ENCODE results near the gene RTEL1.

RTEL1 gene

DNA sequence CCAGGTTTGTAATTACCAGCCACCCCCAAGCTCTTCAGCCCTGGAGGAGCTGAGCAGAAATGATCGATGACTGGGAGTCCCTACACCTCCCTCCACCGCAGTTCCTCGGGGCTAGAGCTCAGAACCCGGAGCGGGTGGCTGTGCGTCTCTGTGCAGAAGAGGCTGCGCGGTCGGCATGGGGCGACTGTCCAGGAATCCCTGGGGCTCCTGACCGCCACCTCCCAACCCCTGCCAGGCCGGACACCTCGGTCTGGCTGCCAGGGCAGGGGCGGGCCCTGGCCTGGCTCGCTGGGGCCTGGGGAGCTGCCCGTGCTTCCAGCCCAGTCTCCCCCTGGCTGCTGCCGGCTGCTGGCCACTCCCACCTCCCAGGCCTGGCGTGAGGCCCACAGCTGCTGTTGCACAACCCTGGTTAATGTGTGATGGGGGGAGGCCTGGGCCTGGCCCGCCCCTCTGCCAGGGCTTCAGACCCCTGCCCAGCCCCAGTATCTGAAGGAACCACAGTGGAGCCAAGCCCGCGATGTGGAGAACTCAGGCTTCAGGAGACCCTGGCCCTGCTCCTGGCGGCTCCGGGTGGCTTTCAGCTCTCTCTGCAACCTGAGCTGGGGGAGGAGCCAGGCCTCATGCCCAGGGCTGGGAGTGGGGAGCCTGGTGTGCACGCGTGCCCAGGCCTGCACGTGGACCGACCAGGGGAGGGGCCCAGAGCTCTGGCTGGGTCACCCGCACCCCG, 82.7 kb downstream of the RTEL1 start:
- DNase-seq (ENCODE audit: low spot score), result peak; percentile 88

DNA sequence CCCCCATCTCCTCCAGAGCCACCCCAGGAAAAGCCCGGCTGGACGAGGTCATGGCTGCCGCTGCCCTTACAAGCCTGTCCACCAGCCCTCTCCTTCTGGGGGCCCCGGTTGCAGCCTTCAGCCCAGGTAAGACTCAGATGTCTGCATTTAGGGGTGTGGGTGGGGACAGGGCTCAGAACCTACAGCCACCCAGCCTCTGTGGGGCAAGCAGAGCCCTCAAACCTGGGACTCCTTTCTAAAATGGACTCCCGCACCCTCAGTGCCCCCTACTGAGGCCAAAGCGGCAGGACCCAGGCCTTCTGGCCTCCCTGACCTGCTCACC, 83.2 kb downstream of the RTEL1 start:
- DNase-seq (ENCODE audit: low spot score), result no peak

DNA sequence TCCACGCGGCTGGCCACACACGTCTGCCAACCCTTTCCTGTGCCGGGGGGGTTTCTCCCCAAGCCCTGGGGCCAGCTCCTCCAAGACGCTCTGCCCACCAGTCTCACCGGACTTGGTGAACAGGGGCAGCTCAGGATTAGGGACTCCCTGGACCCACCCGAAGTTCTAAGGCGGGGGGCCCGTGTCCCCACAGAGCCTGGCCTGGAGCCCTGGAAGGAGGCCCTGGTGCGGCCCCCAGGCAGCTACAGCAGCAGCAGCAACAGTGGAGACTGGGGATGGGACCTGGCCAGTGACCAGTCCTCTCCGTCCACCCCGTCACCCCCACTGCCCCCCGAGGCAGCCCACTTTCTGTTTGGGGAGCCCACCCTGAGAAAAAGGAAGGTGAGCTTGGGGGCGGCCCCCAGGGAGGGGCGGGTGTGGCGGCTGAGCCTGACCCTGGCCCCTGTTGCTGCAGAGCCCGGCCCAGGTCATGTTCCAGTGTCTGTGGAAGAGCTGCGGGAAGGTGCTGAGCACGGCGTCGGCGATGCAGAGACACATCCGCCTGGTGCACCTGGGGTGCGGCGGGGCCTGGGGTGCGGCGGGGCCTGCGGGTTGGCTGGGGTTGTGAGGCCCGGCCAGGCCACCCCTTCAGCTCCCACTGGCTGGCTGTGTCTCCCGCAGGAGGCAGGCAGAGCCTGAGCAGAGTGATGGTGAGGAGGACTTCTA, 83.7 kb downstream of the RTEL1 start:
- DNase-seq (ENCODE audit: low spot score), result no peak

DNA sequence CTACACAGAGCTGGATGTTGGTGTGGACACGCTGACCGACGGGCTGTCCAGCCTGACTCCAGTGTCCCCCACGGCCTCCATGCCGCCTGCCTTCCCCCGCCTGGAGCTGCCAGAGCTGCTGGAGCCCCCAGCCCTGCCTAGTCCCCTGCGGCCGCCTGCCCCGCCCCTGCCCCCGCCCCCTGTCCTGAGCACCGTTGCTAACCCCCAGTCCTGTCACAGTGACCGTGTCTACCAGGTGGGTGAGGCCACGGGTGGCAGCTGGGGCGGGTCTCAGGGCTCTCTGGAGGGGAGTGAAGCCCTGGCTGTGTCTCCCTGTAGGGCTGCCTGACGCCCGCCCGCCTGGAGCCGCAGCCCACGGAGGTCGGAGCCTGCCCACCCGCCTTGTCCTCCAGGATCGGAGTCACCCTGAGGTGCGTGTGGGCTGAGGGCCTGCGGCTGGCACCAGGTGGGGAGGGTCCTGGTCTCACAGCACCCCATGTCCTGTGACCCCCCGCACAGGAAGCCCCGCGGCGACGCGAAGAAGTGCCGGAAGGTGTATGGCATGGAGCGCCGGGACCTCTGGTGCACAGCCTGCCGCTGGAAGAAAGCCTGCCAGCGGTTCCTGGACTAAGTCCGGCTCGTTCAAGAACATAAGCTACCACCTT, 84.4 kb downstream of the RTEL1 start:
- no peak for DNase-seq (ENCODE audit: low spot score)

DNA sequence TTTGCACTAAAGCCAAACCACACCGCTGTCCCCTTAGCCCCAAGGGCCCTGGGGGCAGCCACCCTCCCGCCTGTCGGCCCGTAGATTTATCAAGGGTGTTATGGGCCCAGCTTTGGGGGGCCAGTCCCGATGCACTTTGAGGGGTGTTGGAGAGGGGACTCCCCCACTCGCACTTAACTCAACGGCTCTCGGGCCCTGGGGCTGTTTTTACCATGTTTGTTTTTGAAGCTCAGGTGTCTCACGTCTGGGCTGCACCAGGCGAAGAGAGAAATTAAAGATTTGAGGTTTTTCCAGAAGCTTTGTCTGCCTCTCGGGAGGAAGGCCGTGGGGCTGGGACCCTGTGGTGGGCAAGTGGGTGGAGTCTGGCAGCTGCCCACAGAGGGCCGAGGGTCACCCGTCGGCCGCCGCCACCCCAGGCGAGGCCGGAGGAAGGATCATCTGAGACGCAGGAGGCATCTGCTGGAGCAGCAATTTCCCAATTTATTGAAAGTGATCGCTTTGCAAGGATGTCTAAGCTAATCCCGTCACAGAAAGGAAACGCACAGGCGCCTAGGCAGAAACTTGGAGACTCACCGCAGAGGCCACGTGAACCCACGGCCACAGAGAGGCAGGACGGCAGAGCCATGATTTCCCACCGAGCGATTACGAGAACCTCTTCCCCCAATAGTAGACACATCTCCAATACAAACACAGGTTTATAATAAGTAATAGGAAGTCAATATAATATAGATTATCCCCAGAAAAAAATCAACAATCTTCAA, 85.3 kb downstream of the RTEL1 start:
- no peak for DNase-seq (ENCODE audit: low spot score)

DNA sequence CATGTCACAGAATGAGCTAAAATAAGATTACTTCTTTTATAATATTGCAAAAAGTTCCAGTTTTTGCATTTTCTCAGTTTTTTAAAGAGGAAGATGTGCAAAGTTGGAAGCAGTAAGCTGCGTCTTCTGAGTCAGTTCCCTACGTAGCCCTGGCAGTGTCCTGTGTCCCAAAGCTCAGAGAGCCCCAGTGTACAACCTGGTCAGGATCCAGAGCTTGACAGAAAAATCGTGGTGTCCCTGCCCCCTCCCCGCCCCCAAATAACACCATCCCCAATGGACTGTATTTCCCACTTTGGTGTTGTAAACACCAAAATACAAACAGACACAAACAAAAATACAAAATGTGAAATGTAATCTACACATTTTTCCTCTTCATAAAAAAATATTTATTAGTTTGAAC, 86.0 kb downstream of the RTEL1 start:
- no peak for DNase-seq (ENCODE audit: low spot score)

DNA sequence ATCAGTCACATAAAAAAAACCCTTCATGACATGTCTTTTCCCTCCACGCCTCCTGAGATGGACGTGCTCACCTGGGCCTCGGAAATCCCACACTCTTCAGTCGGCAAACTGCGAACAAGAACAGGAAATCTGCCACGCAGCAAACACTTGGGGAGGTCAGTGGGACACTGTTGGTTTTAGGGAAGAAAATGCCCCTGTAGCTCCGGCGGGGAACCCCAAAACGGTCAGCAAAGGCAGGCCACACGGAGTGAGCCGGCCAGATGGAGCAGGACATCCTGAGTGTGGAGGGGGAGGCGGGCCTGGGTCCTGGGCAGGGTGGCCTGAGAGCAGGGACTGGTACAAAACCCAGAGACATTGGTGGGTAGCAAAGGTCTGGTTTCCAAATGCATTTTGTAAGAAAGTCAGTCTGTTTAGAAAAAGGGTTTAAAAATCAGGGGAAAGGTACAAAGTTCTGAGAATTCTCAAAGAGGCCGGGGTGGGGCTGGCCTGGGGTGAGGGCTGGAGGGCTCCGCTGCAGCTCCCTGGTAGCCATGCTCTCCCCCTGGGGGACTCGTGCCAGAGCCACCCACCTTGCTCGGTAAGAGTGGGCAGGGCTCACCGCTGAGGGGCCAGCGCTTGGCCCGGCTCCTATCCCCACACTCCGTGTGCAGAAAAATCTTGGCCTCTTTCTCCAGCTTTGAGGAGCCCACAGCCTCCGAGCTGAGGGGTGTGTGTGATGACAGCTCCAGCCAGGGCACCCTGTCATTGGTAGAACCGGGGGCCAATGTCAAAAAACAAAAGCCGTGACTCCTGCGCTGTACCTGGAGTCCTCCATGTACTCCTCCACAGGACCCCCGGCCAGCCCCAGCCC, 86.7 kb downstream of the RTEL1 start:
- DNase-seq (ENCODE audit: low spot score), result no peak

DNA sequence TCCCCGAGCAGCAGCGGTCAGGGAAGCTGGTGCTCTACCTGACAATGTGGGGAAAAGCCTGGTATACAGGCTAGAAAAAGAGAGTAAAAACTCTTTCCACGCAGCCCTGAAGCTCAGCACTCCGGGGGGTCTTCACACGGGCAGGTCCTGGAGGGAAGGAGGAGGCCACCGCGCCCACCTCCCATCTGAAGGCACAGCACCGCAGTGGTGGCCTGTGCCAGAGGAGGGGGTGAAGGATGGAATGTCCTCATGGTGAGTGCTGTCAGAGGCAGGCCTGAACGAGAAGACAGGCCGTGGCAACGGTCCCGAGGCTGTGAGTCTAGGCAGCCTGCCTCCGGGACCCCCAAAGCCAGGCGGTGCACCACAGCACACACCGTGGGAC, 87.3 kb downstream of the RTEL1 start:
- no peak for DNase-seq (ENCODE audit: low spot score)

All from RKO (cell line).